Central memory CD8-positive, alpha-beta T cell (primary cell): ENCODE results near the gene BABAM1.

Source experiments
- ATAC-seq: fragments of 150-1000 bp; cut with Tn5 transposase; replicated peaks from 2 replicates; pipeline ENCODE4 v1.10.0; 2022; ENCODE audit warnings: mild to moderate bottlenecking, moderate FRiP score, moderate number of reproducible peaks; ENCODE audit not compliant: poor library complexity, severe bottlenecking; ENCODE audit errors: extremely low read depth
- DNase-seq, 2 donors: peaks; one replicate each; pipeline ENCODE4 v3.0.0; 2021; ENCODE audit warnings: low spot score in 2 of 2
- H3K27ac Mint-ChIP-seq: one replicate; pipeline ENCODE4 v1.8.0; 2022; ENCODE audit warnings: low read depth, mild to moderate bottlenecking, moderate library complexity, mixed read lengths
- H3K27me3 Mint-ChIP-seq: one replicate; pipeline ENCODE4 v1.8.0; 2022; ENCODE audit warnings: mixed read lengths
- H3K36me3 Mint-ChIP-seq: one replicate; pipeline ENCODE4 v1.8.0; 2022; ENCODE audit warnings: mild to moderate bottlenecking, moderate library complexity, mixed read lengths; ENCODE audit not compliant: insufficient read depth
- H3K4me1 Mint-ChIP-seq: one replicate; pipeline ENCODE4 v1.8.0; 2022; ENCODE audit warnings: mixed read lengths
- H3K4me3 Mint-ChIP-seq: one replicate; pipeline ENCODE4 v1.8.0; 2022; ENCODE audit warnings: mild to moderate bottlenecking, moderate library complexity, mixed read lengths
- H3K9me3 Mint-ChIP-seq: one replicate; pipeline ENCODE4 v1.8.0; 2022; ENCODE audit warnings: mixed read lengths

The BABAM1 gene

DNA sequence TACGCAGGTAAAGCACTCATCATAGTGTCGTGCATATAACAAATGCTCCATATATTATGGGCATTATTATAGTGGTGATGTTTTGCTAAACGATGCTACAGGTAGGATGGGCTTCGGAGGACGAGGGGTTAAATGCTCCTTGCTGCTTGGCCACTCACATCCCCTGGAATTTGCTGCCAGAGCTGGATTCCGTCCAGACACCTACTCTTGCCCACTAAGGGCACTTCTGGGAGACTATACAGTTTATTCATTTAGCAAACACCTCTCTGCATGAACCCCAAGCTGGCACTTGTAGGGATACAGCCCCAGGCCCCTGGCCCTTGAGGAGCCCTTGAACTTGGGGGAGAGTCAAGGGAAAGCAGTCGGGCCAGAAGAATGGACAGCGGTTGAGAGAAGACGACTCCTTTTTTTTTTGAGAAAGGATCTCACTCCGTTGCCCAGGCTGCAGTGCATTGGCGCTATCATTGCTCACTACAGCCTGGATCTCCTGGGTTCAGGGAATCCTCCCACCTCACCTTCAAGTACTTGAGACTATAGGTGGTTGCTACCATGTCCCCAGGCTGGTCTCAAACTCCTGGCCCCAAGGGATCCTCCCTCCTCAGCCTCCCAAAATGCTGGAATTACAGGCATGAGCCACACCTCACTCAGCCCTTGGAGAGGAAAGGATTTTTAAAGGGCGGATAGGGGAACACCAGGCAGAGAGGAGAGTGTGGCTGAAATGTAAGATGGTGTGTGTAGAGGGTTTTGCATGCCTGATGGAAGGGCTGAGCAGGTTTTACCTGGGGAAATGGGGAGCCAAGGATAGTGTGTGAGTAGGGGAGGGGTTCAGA, 37.4 kb downstream of the BABAM1 start:
- peak overlapping the region; percentile 82 for H3K4me3 Mint-ChIP-seq
- no peaks in the 10 kb centered on the region for H3K9me3 Mint-ChIP-seq
- H3K36me3 Mint-ChIP-seq, result peaks cover 8% of the 10 kb centered on the region
- no peaks in the 10 kb centered on the region for H3K27me3 Mint-ChIP-seq
- no peak overlapping the region for H3K27ac Mint-ChIP-seq
- no peak for DNase-seq
- ATAC-seq, result no peak
- H3K4me1 Mint-ChIP-seq, result peaks cover 29% of the 10 kb centered on the region

DNA sequence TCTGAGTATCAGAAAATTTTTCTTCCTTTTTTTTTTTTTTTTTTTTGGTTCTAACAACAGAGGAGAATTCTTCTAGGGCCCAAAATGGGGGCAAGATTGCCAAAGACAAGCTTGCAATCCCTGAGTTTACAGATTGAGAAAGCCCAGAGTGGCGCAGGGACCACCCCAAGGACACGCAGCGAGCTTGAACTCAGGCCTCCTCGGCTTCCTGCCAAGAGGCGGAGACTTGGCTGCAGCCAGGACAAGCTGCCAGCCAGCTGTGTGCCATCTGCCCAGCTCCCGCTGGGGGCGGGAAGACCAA, 37.9 kb downstream of the BABAM1 start:
- ATAC-seq, result no peak
- Mint-ChIP-seq H3K36me3 (peaks cover 9% of the 10 kb centered on the region), H3K27ac (peak overlapping the region; percentile 29), H3K4me1 (peaks cover 34% of the 10 kb centered on the region), H3K4me3 (peak overlapping the region; percentile 82), H3K27me3 (no peaks in the 10 kb centered on the region), H3K9me3 (no peaks in the 10 kb centered on the region)
- DNase-seq, result no peak

DNA sequence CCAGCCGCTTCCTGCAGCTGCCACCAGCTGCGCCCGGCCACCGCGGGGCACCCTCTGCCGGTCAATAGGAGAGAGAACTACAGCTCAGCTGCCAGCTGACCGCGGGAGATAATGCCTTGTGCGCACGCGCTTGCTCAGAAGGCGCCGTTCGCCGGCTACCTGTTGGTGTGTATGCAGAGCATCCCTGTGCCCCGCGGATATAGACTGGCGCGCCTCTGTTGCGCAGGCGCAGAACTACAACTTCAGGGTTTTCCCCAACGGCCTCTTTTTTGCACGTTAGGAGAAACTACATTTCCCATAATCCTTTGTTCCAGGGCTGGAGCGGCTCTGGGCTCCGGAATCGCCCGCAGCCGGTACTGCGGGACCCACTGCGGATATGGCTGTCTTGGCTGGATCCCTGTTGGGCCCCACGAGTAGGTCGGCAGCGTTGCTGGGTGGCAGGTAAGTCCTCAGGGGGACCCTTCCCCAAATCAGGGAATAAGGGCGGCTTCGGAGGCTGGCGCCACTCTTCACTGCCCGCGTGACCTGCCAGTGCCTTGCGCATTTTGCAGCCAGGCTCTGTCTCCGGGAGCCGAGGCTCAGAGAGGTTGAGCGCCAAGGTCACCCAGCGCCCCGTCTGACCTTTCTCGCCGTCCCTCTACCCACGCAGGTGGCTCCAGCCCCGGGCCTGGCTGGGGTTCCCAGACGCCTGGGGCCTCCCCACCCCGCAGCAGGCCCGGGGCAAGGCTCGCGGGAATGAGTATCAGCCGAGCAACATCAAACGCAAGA, 38.5 kb downstream of the BABAM1 start, which contains the start of gene MRPL34:
Gene MRPL34, plus strand, starts transcription at position 356 of the 768 bp plus-strand sequence. Its CDS starts 21 bp downstream, at position 377.
- DNase-seq, result peak; percentile 83 to 92
- no peaks in the 10 kb centered on the region for H3K9me3 Mint-ChIP-seq
- peak within 1 kb of the TSS; percentile 82 for H3K4me3 Mint-ChIP-seq
- H3K27ac Mint-ChIP-seq, result peak within 1 kb of the TSS; percentile 29
- peak; percentile 59 for ATAC-seq
- no peaks in the 10 kb centered on the region for H3K27me3 Mint-ChIP-seq
- H3K4me1 Mint-ChIP-seq, result peaks cover 39% of the 10 kb centered on the region
- H3K36me3 Mint-ChIP-seq, result peaks cover 9% of the 10 kb centered on the region

DNA sequence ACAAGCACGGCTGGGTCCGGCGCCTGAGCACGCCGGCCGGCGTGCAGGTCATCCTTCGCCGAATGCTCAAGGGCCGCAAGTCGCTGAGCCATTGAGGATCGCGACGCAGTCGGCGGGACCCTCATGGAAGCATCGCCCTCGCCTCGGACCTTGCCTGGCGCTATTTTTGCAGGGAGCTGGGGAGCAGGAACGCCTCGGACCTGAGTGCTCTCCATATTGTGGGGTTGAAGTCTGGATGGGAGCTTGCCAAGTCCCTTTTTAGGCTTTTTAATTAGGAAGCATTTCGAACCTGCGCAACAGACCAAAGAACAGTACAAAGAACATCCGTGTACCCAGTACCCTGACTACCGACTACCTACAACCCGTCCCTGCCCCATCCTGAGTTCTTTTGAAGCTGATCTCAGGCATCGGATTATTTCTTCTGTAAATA, 39.1 kb downstream of the BABAM1 start:
- H3K9me3 Mint-ChIP-seq, result no peaks in the 10 kb centered on the region
- H3K4me3 Mint-ChIP-seq, result peak overlapping the region; percentile 82
- no peak overlapping the region for H3K27ac Mint-ChIP-seq
- H3K4me1 Mint-ChIP-seq, result peaks cover 43% of the 10 kb centered on the region
- ATAC-seq (no peak), DNase-seq (no peak)
- peaks cover 13% of the 10 kb centered on the region for H3K36me3 Mint-ChIP-seq
- no peaks in the 10 kb centered on the region for H3K27me3 Mint-ChIP-seq

DNA sequence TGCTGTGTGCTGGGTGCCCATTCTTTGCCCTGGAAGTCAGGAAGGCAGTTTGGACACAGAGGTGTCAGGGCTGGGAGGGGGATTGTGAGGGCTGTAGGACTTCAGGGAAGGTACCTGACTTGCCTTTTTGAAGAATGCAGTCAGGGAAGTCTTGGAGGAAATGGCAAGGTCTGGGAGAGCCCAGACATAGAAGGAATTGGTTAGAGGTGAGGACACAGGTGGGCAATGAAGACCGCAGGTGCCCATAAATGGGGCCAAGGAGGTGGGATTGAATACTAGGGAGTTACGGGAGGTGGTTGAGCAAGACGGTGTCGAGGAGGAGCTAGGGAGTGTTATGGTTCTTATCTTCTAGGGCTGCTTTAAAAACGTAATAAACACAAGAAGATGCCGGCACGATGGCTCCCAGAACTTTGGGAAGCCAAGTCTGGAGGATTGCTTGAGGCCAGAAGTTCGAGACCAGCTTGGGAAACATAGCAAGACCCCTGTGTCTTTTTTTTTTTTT, 40.7 kb downstream of the BABAM1 start:
- Mint-ChIP-seq H3K36me3 (peaks cover 13% of the 10 kb centered on the region), H3K4me3 (peak overlapping the region; percentile 82), H3K27me3 (no peaks in the 10 kb centered on the region), H3K4me1 (peaks cover 55% of the 10 kb centered on the region), H3K27ac (no peak overlapping the region), H3K9me3 (no peaks in the 10 kb centered on the region)
- no peak for DNase-seq
- no peak for ATAC-seq

DNA sequence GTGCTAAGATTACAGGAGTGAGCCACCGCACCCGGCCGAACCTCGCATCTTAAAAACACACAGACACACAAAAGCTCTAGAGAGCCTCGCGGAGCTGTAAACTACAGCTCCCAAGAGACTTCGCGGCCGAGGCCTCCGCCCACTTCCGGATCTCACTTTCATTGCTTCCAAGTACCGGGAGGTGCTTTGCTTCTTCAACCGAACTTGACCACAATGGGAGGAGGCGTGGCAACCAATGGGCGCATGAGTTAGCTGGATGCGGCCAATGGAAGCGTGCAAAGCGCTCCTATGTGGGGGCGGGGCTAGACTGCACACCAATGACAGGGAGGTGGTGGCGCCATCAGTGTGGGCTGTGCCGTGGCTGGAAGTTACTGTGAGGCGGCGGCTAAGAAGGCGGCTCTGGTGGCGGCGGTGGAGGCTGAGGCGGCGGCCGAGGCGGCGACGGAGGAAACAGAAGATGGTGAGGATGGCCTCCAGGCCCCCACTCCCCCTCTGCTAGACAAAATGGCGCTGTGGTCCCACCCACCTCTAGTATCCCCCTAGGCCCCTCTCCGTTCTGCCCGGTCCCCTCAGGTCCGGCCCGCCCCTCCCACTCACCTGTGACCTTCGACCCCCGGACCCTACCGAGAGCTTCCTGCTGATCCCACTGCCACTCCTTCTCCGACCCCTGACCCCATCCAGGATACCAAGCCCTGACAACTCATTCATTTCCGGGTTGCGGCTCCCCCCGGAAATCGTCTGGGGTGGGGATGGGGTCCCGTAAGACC, 42.1 kb downstream of the BABAM1 start, which contains the start of gene DDA1:
Gene DDA1, plus strand, starts transcription at position 366 of the 767 bp plus-strand sequence. Its CDS starts 92 bp downstream, at position 458.
- Mint-ChIP-seq H3K4me3 (peak within 1 kb of the TSS; percentile 91), H3K4me1 (peaks cover 49% of the 10 kb centered on the region), H3K9me3 (no peaks in the 10 kb centered on the region), H3K27me3 (no peaks in the 10 kb centered on the region), H3K36me3 (peaks cover 21% of the 10 kb centered on the region), H3K27ac (peak within 1 kb of the TSS; percentile 91)
- ATAC-seq (peak; percentile 90), DNase-seq (peak; percentile 93 to 98)

DNA sequence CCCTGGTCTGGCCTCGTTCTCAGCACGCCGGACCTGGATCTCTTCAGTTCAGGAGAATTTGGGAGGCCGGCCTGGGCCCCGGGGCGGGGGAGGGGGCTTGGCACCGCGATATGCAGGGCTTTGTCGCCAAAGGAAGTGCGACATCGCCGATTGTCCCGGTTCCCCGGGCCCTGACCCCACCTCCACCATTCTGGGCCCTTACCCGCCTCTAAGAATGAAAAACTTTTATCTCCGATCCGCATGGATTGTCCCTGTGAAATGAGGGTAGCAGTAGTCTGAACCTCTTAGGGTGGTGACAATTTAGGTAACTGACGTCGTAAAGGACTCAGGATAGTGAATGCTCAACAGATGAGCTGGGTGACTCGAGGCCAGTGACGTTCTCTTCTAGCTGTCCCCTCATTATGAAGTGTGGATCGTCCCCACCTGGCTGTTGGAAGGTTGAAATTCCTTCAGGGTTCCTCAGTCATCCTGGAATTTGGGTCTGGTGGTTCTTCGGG, 42.8 kb downstream of the BABAM1 start:
- peaks cover 22% of the 10 kb centered on the region for H3K36me3 Mint-ChIP-seq
- no peaks in the 10 kb centered on the region for H3K27me3 Mint-ChIP-seq
- DNase-seq (no peak), ATAC-seq (no peak)
- no peaks in the 10 kb centered on the region for H3K9me3 Mint-ChIP-seq
- peak overlapping the region; percentile 91 for H3K27ac Mint-ChIP-seq
- H3K4me3 Mint-ChIP-seq, result peak overlapping the region; percentile 91
- H3K4me1 Mint-ChIP-seq, result peaks cover 43% of the 10 kb centered on the region

DNA sequence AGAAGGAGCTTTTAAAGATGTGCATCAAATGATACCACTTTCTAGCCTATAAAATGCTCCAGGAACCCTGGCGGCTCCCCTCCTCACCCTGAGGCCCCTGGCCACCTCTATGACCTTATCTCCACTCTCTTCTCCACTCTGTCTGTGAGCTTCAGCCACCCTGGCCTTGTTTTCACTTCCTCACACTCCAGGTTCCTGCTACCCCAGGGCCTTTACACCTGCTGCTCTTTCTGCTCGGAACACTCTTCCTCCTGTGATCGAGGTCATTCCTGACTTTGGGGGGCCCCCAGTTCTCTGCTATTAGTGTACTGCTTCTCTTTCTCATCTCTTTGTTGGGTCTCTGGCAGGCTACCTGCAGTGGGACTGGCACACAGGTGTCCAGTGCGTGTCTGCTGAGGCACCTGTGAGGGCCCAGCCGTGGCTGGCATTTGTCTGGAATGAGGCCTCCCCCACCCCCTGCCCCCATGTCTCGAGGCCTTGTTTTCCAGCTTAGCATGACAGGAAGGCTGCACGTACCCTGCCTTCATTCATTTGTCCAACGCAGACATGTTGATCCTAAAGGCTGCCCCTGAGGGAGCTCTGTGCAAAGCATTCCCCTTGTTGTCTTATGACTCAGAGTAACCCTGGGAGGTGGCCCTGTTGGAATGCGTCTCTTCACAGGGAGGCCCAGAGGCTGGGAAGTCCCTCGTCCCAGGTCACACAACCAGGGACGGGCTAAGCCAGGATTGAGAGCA, 44.4 kb downstream of the BABAM1 start:
- DNase-seq (no peak), ATAC-seq (no peak)
- H3K9me3 Mint-ChIP-seq, result no peaks in the 10 kb centered on the region
- no peaks in the 10 kb centered on the region for H3K27me3 Mint-ChIP-seq
- H3K27ac Mint-ChIP-seq, result no peak overlapping the region
- H3K36me3 Mint-ChIP-seq, result peaks cover 26% of the 10 kb centered on the region
- peaks cover 47% of the 10 kb centered on the region for H3K4me1 Mint-ChIP-seq
- peak overlapping the region; percentile 51 for H3K4me3 Mint-ChIP-seq

DNA sequence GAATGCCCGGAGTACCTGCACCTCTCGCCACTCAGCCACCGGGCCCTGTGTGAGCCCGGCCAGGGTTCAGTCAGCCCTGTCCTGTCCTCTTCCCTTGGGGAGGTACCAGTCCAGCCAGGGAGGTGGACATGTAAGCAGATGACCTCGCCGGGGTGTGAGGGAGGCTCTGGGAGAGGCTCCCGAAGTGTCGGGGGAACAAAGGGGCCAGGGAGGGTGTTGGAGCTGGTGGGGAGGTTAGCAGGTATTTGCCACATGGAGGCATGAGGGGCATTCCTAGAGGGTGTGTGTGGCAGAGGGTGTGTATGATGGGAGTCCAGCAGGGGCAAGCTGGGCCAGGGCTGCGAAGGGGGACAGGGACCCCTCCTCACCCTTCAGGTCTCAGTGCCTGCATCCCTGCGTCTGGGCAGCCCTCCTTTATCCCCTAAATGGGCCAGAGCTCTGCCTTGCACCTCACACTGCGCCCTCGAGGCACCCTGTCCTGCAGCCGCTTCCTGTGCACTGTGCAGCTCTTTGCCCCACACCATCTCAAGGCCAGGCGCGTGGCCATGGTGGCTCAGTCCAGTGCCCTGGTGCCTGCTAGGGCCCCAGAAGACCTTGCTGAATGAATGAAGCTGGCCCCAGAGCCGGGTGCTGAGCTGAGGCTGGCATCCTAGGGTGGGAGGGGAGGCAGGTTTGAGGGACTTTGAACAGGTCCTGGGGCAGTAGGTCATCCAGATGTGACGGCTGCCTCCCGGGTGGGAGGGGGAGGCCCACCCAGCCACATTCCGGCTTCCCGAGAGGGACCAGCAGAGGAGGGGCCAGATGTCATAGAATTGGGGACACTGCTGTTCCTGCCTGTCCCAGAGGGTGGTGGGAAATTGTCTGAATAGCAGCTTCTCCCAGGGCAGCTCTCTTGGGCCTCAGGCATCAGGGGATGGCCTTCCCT, 45.2 kb downstream of the BABAM1 start:
- Mint-ChIP-seq H3K27ac (no peak overlapping the region), H3K4me1 (peaks cover 47% of the 10 kb centered on the region), H3K4me3 (peak overlapping the region; percentile 51), H3K27me3 (no peaks in the 10 kb centered on the region), H3K9me3 (no peaks in the 10 kb centered on the region), H3K36me3 (peaks cover 30% of the 10 kb centered on the region)
- no peak for ATAC-seq
- no peak for DNase-seq

DNA sequence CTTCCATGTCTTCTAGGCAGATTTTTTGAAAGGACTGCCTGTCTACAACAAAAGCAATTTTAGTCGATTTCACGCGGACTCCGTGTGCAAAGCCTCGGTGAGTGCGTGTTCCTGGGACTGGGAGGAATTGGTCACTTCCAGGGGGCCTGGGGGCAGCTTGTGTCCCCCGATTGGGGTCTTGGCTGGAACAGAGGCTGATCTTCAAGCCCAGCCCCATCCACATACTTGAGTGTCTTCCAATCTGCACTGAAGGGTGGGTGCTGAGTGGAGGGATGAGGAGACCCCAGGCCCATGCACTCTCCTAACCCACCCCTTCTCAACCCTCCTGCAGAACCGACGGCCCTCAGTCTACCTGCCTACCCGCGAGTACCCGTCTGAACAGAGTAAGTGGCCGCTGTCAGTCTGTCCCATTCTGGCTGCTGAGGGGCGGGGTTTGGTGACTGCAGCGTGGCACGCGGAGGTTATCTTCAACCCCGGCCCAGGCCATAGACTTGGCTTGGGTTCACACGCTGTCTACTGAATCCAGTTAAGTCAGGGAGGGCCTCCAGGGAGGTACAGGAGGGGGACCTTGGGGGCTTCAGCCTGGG, 46.9 kb downstream of the BABAM1 start:
- ATAC-seq (no peak), DNase-seq (no peak)
- Mint-ChIP-seq H3K36me3 (peaks cover 34% of the 10 kb centered on the region), H3K4me1 (peaks cover 37% of the 10 kb centered on the region), H3K4me3 (no peak overlapping the region), H3K27me3 (no peaks in the 10 kb centered on the region), H3K27ac (no peak overlapping the region), H3K9me3 (no peaks in the 10 kb centered on the region)

DNA sequence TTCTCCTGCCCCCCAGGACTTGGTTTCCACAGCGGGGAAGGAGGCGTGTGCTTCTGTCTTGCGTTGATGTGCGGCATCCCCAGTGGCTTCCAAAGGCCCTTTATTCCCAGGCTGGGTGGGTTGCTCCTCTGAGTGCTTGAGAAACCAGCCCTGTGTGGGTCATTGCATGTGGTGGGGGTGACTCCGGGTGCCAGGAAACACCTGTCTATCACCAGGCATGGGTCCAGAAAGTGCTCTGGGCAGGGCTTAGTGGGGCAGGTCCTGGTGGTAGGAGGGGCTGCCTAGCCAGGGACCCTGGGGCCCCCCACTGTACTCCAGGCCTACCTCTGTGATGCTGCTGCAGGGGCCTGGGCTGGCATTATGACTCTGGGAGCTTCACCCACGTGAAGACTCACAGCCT, 51.7 kb downstream of the BABAM1 start:
- no peak overlapping the region for H3K27ac Mint-ChIP-seq
- H3K4me1 Mint-ChIP-seq, result peaks cover 13% of the 10 kb centered on the region
- no peak for DNase-seq
- no peaks in the 10 kb centered on the region for H3K27me3 Mint-ChIP-seq
- no peak overlapping the region for H3K4me3 Mint-ChIP-seq
- no peak for ATAC-seq
- H3K36me3 Mint-ChIP-seq, result peaks cover 36% of the 10 kb centered on the region
- H3K9me3 Mint-ChIP-seq, result no peaks in the 10 kb centered on the region
